Naive thymus-derived CD8-positive, alpha-beta T cell (primary cell): ENCODE results near the gene COL15A1. TPM values are rescaled to one million over a fixed set of nuclear protein-coding genes. Genes with fewer than 3 reads are reported as not detected.
"Not testable (repeated sequence)": the region's sequence is repeated elsewhere in the genome, so short reads cannot be mapped to it uniquely, and the experiment has no call there.

ENCODE experiments used
- ATAC-seq, 2 donors: fragments of 150-1000 bp; cut with Tn5 transposase in 1 of 2; sonication (Bioruptor Pico), chemical (Tn5 transposase) in 1 of 2; 1 replicate in 1 of 2; 2 replicates in 1 of 2; pipeline ENCODE4 v1.10.0; 2021; ENCODE audit warnings: mild to moderate bottlenecking in 2 of 2, moderate library complexity in 2 of 2
- POLR2A ChIA-PET: fragments of 350-600 bp; sonication (Branson Sonifier 250); formaldehyde crosslinking; loops from one replicate; lab custom pipeline; 2021; ENCODE audit warnings: antibody characterized with exemption; lab: Charles Lee
- DNase-seq, 10 donors: peaks; one replicate each; pipeline versions ENCODE4 v3.0.0 to v3.0.0-alpha.2; 2020 to 2022
- H3K27ac Mint-ChIP-seq, 10 donors: one replicate each; pipeline ENCODE4 v1.8.0; 2020 to 2022; ENCODE audit warnings: mild to moderate bottlenecking in 10 of 10, mixed read lengths in 10 of 10, moderate library complexity in 4 of 10, inconsistent platforms in 1 of 10
- H3K27me3 Mint-ChIP-seq, 5 donors: one replicate each; pipeline ENCODE4 v1.8.0; 2021 to 2022; ENCODE audit warnings: mixed read lengths in 5 of 5
- H3K36me3 Mint-ChIP-seq, 3 donors: one replicate each; pipeline ENCODE4 v1.8.0; 2020 to 2022; ENCODE audit warnings: mixed read lengths in 3 of 3, mild to moderate bottlenecking in 2 of 3, inconsistent platforms in 1 of 3
- H3K4me1 Mint-ChIP-seq, 4 donors: one replicate each; pipeline ENCODE4 v1.8.0; 2021 to 2022; ENCODE audit warnings: mixed read lengths in 4 of 4
- H3K4me3 Mint-ChIP-seq, 10 donors: one replicate each; pipeline ENCODE4 v1.8.0; 2020 to 2022; ENCODE audit warnings: mild to moderate bottlenecking in 10 of 10, mixed read lengths in 10 of 10, moderate library complexity in 6 of 10, inconsistent platforms in 1 of 10
- H3K9me3 Mint-ChIP-seq, 9 donors: one replicate each; pipeline ENCODE4 v1.8.0; 2020 to 2022; ENCODE audit warnings: mixed read lengths in 9 of 9, mild to moderate bottlenecking in 3 of 9, inconsistent platforms in 1 of 9, moderate library complexity in 1 of 9
- polyA plus RNA-seq, 3 donors: library from polyadenylated mRNA; unstranded; fragments of 300-500 nt; fragmentation: Illumina TruSeq; gene quantifications; one replicate each; pipeline ENCODE4 v1.2.3, GENCODE V29; 2021
- total RNA-seq, 8 experiments: library from RNA in 2 of 8; stranded (reverse) in 2 of 8; gene quantifications; one replicate each; pipeline ENCODE4 v1.2.3 and lab custom pipeline; 2021 to 2026

The COL15A1 gene
- total and polyA plus RNA-seq, 5 experiments from 2014 or later: not detected

DNA sequence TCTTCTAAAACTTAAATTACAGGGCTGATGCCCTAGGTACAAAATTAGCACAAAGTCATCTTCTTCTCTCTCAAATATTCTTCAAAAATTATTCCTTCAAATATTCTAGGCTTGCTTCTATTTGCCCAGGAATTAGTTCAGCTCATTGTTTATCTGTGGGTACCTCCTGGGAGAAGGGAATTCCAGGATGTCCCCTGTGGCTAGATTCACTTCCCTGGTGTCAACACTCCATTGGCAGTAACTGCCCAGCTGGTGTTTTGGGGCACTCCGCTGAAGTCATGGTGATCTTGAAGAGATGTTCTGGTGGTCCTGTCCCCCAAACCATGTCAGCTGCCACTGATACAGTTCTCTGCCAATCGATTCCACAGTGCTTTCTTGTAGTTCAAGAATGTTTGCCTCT lies 135.0 kb downstream of the COL15A1 start:
- H3K9me3 Mint-ChIP-seq: no peaks in the 10 kb centered on the region
- H3K27me3 Mint-ChIP-seq: no peaks in the 10 kb centered on the region
- peak overlapping the region in 4 of 10 donors; percentile 26 to 60 (median 58) for H3K27ac Mint-ChIP-seq
- DNase-seq (no peak), ATAC-seq (no peak)
- no peaks in the 10 kb centered on the region for H3K36me3 Mint-ChIP-seq
- peaks cover 26 to 54% (median 40%) of the 10 kb centered on the region in 4 donors for H3K4me1 Mint-ChIP-seq
- POLR2A ChIA-PET: interaction anchor here (0.8 to 1.2 kb wide), 2 partner anchors 12 to 18 kb away, joined by 4 read pairs; no protein-coding TSS in a partner anchor
- no peak overlapping the region for H3K4me3 Mint-ChIP-seq

DNA sequence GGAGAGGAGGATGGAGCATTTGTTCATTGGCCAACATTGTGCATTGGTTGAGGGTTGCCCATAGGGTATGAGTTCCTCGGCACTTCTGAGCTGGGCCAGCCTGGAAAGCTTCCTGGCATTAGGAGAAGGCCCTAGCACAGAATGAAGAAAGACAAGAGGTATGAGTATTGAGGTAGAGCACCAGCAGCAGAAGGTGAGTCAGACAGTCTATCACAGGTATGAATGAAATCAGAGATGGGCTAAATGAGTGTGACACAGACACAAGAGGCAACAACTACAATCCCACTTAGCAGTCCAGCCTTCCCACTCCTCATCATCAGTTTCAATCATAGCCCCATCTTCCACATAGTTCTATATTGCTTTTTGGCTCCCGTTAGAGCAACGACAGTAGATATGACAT lies 135.8 kb downstream of the COL15A1 start:
- peaks cover 26 to 53% (median 39%) of the 10 kb centered on the region in 4 donors for H3K4me1 Mint-ChIP-seq
- H3K36me3 Mint-ChIP-seq: no peaks in the 10 kb centered on the region

DNA sequence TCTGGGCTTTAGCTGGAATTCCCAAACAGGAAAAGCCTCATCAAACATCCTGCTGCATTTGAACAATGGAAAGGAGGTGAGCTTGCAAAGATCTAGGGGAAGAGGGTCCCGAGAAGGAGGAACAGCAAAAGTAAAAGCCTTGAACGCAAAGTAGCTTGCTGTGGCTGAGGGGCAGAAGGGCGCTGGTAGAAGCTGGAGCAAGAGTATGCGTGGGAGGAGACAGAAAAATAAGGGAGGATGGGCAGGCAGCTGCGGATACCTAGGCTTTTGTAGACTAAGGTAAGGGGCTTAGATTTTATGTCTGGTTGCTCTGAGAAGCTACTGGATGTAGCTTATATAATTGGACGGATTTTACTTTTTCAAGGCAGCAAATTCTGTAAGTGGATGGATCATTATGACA lies 139.3 kb downstream of the COL15A1 start:
- H3K27me3 Mint-ChIP-seq: no peaks in the 10 kb centered on the region
- ATAC-seq: no peak
- no peak overlapping the region for H3K27ac Mint-ChIP-seq
- no peak overlapping the region for H3K4me3 Mint-ChIP-seq
- no peaks in the 10 kb centered on the region for H3K9me3 Mint-ChIP-seq
- POLR2A ChIA-PET: no interaction called here
- no peaks in the 10 kb centered on the region for H3K36me3 Mint-ChIP-seq
- peaks cover 17 to 33% (median 23%) of the 10 kb centered on the region in 4 donors for H3K4me1 Mint-ChIP-seq
- DNase-seq: no peak

More for the DNA sequence above, 135.8 kb downstream of the COL15A1 start:
- Mint-ChIP-seq H3K27ac (peak overlapping the region in 1 of 10 donors; percentile 6), H3K27me3 (no peaks in the 10 kb centered on the region), H3K4me3 (no peak overlapping the region), H3K9me3 (no peaks in the 10 kb centered on the region)
- POLR2A ChIA-PET: interaction anchor here (1.2 kb wide), 1 partner anchor 13 kb away, joined by 4 read pairs; no protein-coding TSS in a partner anchor
- ATAC-seq: no peak
- no peak for DNase-seq

DNA sequence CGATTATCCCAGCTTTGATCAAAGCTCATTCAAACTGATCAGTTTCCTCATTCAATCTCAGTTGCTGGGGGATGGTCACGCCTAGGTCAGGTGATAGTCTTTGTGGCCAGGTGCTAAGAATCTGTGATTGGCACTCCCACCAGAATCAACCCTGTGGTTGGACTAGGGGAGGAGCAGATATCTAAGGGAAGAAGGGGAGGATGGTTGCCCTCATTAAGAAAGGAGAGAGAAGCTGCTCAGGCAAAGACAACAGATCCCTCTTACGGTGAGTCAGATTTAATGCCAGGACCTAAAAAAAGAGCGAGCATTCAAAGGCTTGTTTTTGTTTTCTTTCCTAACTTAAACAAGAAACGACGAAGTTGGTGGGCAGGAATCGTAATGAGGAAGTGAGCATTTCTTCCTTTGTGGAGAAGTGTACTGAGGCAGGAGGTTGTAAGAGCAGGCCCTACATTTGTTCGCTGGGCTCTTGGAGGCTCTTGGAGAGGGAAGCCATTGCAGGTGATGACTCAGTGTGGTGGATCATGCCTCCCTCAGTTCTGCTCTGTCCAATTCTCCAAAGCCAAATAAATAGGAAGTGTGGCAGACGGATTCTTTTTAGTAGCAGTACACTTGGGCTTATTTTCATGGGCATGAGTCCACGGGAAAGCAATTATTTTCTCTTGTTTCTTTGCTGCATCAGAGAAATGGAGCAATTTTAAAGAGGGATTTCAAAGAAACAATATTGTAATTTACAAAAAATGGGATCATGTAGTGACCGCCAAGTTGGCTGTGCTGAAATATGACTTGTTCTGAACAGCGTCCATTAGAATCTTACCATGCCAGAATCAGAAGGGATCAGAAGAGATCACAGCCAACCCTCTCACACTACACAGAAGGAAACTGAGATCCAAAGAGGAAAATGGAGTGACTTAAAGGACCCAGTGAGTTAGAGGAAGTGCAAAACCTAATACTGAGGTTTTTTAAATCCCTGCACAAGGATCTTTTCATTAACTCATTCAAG lies 142.5 kb downstream of the COL15A1 start:
- DNase-seq (no peak), ATAC-seq (no peak)
- Mint-ChIP-seq H3K4me1 (peaks cover 15 to 21% (median 21%) of the 10 kb centered on the region in 4 donors), H3K4me3 (no peak overlapping the region), H3K36me3 (peaks cover 0 to 4% (median 0%) of the 10 kb centered on the region in 3 donors), H3K27me3 (no peaks in the 10 kb centered on the region), H3K27ac (peak overlapping the region in 1 of 10 donors; percentile 34), H3K9me3 (peaks cover 0 to 2% (median 0%) of the 10 kb centered on the region in 9 donors)
- POLR2A ChIA-PET: interaction anchor here (1.1 to 1.4 kb wide), 2 partner anchors 8 to 18 kb away, joined by 3 read pairs; partner anchors contain the start of gene TGFBR1

DNA sequence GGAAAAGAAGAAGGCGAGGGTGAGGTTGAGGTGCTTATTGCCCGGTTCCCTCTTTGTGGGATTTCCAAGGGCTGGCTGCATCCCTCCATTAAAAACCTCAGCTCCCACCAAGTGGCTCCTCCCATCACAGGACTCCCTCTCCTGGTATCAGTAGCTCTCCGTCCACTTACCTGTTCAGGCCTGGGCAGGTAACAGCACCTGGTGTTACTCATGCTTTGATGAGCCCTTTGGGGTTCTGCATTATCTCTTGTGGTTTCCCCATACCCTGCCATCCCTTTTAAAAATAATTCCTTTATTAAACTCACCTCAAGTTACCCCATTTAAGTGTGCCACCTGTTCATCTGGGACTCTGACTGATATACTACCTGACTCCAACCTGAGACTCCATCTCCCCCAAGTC lies 143.8 kb downstream of the COL15A1 start:
- DNase-seq: no peak
- POLR2A ChIA-PET: no interaction called here
- no peak for ATAC-seq
- H3K4me1 Mint-ChIP-seq: peaks cover 20 to 31% (median 30%) of the 10 kb centered on the region in 4 donors
- H3K36me3 Mint-ChIP-seq: peaks cover 0 to 4% (median 0%) of the 10 kb centered on the region in 3 donors
- H3K9me3 Mint-ChIP-seq: peaks cover 0 to 2% (median 0%) of the 10 kb centered on the region in 9 donors
- no peaks in the 10 kb centered on the region for H3K27me3 Mint-ChIP-seq
- peak overlapping the region in 1 of 10 donors; percentile 3 for H3K27ac Mint-ChIP-seq
- H3K4me3 Mint-ChIP-seq: no peak overlapping the region

DNA sequence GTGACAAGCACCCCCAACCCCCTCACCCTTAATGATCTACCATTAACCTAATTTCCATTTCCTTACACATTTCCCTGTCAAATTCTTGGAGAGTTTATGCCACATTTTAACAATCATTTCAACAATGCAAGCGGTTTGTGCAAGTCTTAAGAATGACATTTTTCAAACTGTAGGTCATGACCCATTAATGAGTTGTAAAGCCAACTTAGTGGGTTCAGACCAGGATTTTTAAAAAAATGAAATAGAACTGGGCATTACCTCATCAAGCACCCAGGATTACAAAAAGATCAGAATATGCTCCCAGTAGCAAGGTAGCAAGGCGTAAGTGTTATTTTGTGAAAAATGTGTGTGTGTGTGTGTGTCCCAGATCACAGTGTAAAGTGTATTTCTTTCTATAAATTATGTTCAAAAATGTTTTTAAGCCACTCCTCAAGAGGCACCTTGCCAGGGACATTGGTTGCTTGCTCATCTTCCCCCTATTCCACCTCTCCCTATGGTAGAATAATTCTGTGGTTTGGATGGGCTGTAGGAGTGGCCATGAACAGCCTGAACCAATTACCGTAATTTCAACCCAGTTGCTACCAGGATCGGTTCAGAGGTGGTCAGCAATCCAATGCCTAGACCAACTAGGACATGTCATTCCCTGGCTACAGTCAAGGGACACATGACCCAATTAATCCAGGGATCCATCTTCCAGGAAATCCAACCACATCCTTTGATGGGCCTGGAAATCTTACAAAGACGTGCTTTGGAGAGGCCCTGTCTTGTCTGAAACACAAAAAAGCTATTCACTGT lies 146.8 kb downstream of the COL15A1 start:
- no peak overlapping the region for H3K4me3 Mint-ChIP-seq
- H3K27me3 Mint-ChIP-seq: no peaks in the 10 kb centered on the region
- H3K27ac Mint-ChIP-seq: no peak overlapping the region
- POLR2A ChIA-PET: interaction anchor here (0.8 kb wide), 1 partner anchor 14 kb away, joined by 3 read pairs; no protein-coding TSS in a partner anchor
- peaks cover 0 to 4% (median 0%) of the 10 kb centered on the region in 3 donors for H3K36me3 Mint-ChIP-seq
- H3K9me3 Mint-ChIP-seq: peaks cover 0 to 2% (median 0%) of the 10 kb centered on the region in 9 donors
- no peak for DNase-seq
- H3K4me1 Mint-ChIP-seq: peaks cover 23 to 43% (median 41%) of the 10 kb centered on the region in 4 donors
- ATAC-seq: no peak

DNA sequence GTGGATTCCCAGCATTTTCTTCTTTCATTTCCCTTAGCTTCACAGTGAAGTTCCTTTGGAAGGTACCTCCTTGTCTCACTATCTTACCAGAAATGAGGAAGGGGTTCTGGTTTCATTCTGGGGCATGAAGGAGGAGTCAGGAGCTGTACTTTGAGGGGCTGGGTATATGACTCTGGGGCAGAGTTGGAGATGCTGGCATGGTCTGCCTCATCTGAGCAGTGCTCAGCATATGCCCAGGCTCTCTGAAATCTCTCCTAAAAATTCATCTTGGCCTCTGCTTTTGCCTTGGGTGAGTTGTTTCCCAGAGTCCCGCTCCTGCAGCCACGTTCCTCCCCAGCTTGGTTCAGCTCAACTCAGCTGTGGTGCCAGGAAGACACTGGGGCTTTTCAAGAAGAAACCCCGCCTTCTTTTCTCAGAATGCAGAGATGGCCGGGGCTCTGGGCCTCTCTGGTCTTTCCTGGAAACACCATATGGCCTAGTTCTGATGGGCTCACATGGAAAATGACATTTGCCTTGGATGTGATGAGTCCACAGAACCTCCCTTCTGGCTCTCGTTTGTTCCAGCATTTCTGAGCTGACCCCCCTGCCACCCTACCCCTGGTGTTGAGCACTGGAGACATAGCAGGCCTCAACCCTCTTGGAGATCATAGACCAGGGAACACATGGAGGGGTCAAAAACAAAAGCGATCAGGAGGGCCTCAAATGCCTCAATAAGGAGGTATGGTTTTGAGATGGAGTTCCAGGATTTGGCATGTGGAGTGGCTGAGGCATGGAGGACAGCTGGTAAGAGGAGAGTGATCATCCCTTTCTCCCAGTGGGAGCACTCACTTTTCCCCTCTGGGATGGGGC lies 149.2 kb downstream of the COL15A1 start:
- Mint-ChIP-seq H3K27ac (peak overlapping the region in 5 of 10 donors; percentile 56 to 81 (median 62)), H3K9me3 (peaks cover 0 to 2% (median 0%) of the 10 kb centered on the region in 9 donors), H3K4me3 (peak overlapping the region; percentile 7 to 81 (median 48)), H3K36me3 (peaks cover 0 to 4% (median 0%) of the 10 kb centered on the region in 3 donors), H3K27me3 (no peaks in the 10 kb centered on the region), H3K4me1 (peaks cover 23 to 39% (median 33%) of the 10 kb centered on the region in 4 donors)
- DNase-seq: no peak
- POLR2A ChIA-PET: interaction anchor here (0.7 to 1.5 kb wide), 4 partner anchors 11 to 34 kb away, joined by 3 to 5 read pairs (median 4); partner anchors contain the start of gene TGFBR1
- ATAC-seq: peak; percentile 39 to 48

DNA sequence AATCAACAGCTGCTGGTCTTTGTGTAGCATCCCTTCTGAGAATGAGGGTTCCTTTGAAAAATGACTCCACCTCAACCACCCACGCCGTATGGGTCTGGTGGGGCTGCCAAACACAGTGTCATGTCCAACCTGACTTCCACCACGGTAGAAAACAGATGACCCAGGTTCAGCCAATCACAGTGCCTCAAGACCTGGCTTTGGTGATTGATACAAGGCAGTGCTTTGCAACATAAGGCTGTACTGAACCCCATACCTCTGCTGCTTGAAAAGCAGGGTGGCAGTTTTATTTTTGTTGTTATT lies 149.7 kb downstream of the COL15A1 start:
- H3K27ac Mint-ChIP-seq: peak overlapping the region in 1 of 10 donors; percentile 27
- peaks cover 0 to 2% (median 0%) of the 10 kb centered on the region in 9 donors for H3K9me3 Mint-ChIP-seq
- no peak for ATAC-seq
- no peaks in the 10 kb centered on the region for H3K27me3 Mint-ChIP-seq
- H3K4me3 Mint-ChIP-seq: no peak overlapping the region
- peaks cover 21 to 39% (median 33%) of the 10 kb centered on the region in 4 donors for H3K4me1 Mint-ChIP-seq
- no peak for DNase-seq
- POLR2A ChIA-PET: interaction anchor here (0.7 to 1.5 kb wide), 2 partner anchors 11 to 34 kb away, joined by 3 to 4 read pairs; no protein-coding TSS in a partner anchor
- peaks cover 0 to 4% (median 0%) of the 10 kb centered on the region in 3 donors for H3K36me3 Mint-ChIP-seq

DNA sequence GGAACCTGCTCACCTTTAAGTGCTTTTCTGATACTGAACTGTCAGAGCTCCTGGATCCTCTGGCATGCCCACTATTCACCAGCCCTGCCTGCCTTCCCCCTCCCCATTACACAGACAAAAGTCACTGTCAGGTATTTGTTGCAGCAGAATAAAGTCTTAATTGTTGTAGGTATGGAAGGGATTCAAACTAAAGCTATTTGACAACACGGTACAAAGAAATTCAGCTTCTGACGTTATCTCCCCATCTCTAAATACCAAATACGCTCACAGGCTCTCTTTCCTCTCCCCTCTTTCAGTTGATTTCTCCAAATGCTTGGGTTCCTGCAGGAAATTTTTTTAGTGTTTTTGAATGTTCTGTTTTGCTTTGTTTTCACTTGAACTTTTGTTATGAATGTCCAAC lies 151.9 kb downstream of the COL15A1 start:
- POLR2A ChIA-PET: no interaction called here
- ATAC-seq (no peak), DNase-seq (no peak)
- Mint-ChIP-seq H3K9me3 (peaks cover 0 to 10% (median 2%) of the 10 kb centered on the region in 9 donors), H3K27ac (no peak overlapping the region), H3K27me3 (no peaks in the 10 kb centered on the region), H3K4me3 (no peak overlapping the region), H3K4me1 (peaks cover 21 to 47% (median 43%) of the 10 kb centered on the region in 4 donors), H3K36me3 (peaks cover 0 to 11% (median 0%) of the 10 kb centered on the region in 3 donors)

DNA sequence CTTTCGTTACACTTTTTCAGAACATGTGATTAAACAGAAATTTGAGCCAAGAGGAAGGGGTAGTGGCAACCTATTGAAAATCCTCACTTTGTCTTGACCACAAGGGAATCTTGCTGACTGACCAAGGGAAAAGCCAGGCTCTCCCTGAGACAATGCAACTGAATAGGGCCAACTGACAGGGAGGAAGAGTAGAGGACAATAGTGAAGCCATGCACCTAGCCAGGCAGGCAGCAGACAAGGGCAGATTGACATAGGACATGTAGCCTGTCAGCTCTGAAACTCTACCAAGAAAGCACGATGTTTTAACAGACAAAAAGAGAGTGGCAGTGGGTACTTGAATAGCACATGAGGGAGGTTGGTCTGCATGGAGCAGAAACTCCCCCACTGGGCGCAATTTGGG lies 152.7 kb downstream of the COL15A1 start:
- no peak for DNase-seq
- Mint-ChIP-seq H3K36me3 (peaks cover 0 to 11% (median 0%) of the 10 kb centered on the region in 3 donors), H3K27me3 (no peaks in the 10 kb centered on the region), H3K9me3 (peaks cover 0 to 10% (median 2%) of the 10 kb centered on the region in 9 donors), H3K4me3 (no peak overlapping the region), H3K27ac (no peak overlapping the region), H3K4me1 (peaks cover 17 to 46% (median 39%) of the 10 kb centered on the region in 4 donors)
- ATAC-seq: no peak
- POLR2A ChIA-PET: no interaction called here

DNA sequence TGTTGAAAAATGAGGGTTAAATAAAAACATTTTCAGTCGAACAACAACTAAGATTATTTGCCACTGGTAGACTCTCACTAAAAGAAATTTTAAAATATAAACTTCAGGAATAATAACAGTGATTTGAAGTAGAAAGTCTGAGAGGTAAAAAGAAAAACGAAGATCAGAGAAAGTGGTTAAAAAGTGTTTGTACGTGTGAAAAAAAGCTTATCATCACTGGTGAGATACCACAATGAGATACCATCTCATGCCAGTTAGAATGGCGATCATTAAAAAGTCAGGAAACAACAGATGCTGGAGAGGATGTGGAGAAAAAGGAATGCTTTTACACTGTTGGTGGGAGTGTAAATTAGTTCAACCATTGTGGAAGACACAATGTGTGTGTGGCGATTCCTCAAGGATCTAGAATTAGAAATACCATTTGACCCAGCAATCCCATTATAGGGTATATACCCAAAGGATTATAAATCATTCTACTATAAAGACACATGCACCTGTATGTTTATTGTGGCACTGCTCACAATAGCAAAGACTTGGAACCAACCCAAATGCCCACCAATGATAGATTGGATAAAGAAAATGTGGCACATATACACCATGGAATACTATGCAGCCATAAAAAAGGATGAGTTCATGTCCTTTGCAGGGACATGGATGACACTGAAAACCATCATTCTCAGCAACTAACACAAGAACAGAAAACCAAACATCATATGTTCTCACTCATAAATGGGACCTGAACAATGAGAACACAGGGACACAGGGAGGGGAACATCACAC lies 156.3 kb downstream of the COL15A1 start:
- peaks cover 18 to 33% (median 29%) of the 10 kb centered on the region in 4 donors for H3K4me1 Mint-ChIP-seq
- H3K27me3 Mint-ChIP-seq, DNase-seq, H3K9me3 Mint-ChIP-seq, POLR2A ChIA-PET, H3K4me3 Mint-ChIP-seq, ATAC-seq: not testable (repeated sequence)
- peak overlapping the region in 2 of 10 donors; percentile 44 to 58 for H3K27ac Mint-ChIP-seq
- H3K36me3 Mint-ChIP-seq: peaks cover 0 to 11% (median 0%) of the 10 kb centered on the region in 3 donors
